Stimulated activated CD8-positive, alpha-beta memory T cell treated with anti-CD3 and anti-CD28 coated beads, Interleukin-7, amount 100 ng/mL, for 1 hour (primary cell): Measurements from ENCODE around the gene SERPINA5.
"Not testable (repeated sequence)": the region's sequence is repeated elsewhere in the genome, so short reads cannot be mapped to it uniquely, and the experiment has no call there.

Experiments used
- DNase-seq, 2 donors: peaks; one replicate each; pipeline ENCODE4 v3.0.0-alpha.2; 2020; ENCODE audit warnings: low read depth in 2 of 2

Gene SERPINA5

DNA sequence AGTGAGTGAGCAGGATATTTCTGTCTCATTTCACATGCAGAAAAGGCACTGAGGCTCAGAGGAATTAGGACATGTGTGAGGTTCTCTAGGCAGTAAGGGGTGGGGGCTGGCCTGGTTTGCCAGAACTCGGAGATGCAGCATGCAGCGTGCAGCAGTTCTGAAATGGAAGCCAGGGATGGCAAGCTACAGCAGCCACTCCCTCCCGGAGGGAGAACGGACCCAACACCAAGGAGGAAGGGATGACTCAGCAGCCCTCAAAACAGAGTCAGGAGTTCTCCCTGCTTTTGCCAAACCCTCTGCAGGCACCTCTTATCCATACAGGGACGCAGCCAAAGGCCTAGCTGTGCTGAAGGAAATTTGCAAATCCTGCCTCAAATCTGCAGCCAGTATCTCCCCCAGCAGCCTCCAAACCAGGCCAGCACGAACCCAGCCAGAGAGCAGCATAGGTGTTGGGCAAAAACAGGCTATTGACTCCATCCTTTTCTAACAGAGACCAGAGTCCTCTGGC is 20.7 kb downstream of the SERPINA5 start:
- no peak for DNase-seq

DNA sequence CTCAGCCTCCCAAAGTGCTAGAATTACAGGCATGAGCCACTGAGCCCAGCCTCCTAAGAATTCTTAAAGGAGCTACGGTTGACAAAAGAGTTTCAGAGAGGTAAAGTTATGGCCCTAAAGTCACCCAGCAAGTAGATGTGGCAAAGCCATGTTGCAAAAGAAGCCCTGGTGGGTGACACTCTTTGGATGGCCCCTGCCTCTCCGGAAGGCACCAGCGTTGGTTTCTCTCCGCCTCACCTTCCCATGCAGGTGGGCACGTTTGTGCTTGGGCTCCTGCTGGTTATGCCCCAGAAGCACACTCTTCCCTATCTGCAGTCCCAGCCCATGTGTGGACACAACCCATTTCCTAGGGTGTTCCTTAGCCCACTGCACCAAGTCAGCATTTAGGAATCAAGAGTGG is 21.5 kb downstream of the SERPINA5 start:
- no peak for DNase-seq

DNA sequence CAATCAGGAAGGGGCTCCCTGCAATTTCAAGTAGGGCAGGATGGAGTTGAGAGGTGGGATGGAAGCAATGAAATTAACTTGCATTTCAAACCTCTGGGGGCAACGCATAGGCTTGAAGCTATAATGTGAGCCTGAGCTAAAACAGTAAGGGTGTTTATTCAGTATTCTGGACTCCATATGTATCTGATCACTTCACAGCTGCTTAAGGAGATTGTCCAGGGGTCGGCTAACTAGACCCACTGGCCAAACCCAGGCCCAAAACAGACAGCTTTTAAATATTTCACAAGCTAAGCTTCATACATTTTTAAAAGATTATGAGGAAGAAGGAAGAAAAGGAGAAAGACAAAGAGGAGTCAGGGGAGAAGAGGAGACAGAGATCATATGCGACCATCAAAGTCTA is 24.1 kb downstream of the SERPINA5 start:
- no peak for DNase-seq

DNA sequence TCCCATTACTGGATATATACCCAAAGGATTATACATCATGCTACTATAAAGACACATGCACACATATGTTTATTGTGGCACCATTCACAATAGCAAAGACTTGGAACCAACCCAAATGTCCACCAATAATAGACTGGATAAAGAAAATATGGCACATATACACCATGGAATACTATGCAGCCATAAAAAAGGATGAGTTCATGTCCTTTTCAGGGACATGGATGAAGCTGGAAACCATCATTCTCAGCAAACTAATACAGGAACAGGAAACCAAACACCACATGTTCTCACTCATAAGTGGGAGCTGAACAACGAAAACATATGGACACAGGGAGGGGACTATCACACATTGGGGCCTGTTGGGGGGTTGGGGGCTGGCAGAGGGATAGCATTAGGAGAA is 27.7 kb downstream of the SERPINA5 start:
- DNase-seq = not testable (repeated sequence)

DNA sequence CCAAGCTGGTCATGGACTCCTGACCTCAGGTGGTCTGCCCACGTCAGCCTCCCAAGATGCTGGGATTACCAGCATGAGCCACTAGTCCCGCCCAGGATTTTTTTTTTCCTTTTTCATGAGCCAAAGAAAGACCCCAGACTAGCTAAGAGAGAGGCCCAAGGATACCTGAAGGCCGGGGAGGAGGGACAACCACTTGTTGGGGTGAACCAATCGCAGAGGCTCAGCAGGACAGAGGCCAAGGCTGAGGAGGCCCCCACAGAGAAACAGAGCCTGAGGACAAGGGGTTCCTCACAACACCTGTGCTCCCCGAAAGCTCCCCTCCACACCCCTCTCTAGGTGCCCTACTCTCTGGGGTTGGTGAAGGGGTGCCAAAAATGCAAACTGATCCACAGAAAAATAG is 30.0 kb downstream of the SERPINA5 start:
- DNase-seq = no peak

DNA sequence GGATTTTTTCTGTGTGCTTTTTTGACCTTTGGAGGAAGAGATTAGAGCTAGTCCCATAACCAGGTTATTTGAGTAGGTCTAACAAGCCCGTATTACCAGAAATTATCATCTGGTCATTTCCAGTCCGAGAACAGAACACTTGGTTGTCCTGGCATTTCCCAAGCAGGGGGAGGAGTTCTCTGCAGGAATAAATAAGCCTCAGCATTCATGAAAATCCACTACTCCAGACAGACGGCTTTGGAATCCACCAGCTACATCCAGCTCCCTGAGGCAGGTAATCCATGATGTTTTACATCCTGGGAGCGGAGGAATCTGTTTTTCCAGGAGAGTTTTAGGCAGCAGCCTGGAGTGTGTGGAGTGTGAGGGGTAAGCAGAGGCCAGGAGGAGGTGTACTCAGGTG is 30.9 kb downstream of the SERPINA5 start, which contains the start of gene SERPINA3:
Gene SERPINA3 (plus strand): TSS at position 218 of the 400 bp plus-strand sequence. CDS start 2,051 bp downstream, outside the sequence.
- DNase-seq = no peak

DNA sequence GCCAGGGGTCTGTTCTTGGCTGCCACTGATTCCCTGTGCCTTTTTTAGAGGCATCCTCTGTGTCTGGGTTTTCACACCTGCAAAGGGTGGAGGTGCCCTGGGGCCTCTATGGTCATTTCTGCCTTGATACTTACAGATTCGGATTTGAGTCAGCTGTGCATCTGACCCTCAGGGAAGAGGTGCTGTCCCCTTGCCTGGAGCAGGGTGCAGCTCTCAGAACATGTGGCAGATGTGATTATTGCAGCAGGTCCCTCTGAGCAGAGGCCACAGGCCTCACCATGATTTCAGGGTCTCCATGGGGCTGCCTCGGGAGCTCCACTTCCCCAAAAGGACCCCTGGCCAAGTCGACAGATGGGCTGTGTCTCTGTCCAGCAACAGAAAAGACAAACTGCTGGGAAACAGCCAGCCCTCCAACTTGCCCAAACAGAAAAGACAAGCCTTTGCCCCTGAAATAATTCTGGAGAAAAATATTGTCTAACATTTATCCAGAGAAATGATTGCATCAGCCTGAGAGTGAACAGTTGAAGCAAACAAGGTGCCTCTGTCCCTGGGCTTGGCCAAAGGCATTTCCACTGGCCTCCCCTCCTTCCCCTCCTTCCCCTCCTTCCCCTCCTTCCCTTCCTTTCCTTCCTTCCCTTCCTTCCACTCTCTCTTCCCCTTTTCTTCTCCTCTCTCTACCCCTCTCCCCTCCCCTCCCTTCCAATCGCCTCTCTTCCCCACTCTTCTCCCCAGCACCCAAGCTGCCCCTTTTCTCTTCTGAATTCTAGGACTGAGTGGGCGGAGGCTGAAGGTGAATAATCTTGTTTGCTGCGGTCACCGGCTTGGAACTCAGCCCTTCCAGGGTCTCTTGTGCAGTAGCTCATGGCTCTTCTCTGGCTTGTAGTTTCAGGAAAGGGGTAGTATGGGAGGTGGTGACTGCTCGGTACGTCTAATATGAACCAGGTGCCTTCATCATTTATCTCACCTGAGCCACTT is 31.6 kb downstream of the SERPINA5 start:
- no peak for DNase-seq

DNA sequence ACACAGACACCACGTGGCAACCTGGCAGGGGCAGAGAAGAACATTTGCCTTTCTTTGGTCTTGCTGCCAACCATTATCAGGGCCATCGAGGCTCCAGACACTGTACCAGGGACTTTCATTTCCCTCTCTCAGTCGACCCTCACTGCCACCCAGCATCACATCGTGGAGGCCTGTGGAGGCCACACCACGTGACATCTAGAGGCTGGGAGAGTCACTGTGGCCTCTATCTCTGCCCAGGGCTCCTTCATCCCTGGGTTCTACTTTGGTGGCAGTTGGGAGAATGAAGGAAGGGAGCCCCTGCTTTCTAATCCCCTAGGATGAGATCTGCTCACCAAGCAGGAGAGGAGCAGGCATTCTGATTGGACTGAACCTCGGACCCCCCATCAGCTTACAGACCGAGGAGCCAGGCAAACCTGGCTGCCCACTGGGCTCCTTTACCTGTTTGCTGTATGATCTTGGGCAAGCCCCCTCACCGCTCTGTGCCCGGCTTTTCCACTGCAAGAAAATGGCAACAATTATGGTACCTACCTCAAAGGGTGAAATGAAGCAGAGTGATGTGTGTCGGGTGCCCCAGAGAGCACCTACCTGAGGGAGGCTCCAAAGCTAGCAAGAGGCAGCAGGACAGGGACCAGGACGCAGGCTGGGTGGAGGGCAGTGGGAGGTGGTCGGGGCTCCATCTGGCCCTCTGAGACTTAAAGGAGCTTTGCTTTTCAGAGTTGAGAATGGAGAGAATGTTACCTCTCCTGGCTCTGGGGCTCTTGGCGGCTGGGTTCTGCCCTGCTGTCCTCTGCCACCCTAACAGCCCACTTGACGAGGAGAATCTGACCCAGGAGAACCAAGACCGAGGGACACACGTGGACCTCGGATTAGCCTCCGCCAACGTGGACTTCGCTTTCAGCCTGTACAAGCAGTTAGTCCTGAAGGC is 32.8 kb downstream of the SERPINA5 start:
- DNase-seq = no peak

DNA sequence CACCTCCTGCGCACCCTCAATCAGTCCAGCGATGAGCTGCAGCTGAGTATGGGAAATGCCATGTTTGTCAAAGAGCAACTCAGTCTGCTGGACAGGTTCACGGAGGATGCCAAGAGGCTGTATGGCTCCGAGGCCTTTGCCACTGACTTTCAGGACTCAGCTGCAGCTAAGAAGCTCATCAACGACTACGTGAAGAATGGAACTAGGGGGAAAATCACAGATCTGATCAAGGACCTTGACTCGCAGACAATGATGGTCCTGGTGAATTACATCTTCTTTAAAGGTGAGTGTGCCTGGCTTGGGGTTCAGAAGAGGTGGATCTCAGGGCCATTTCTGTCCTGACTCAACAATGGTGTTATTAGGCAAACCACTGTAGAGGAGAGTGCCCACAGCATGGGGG is 33.6 kb downstream of the SERPINA5 start:
- DNase-seq = no peak

DNA sequence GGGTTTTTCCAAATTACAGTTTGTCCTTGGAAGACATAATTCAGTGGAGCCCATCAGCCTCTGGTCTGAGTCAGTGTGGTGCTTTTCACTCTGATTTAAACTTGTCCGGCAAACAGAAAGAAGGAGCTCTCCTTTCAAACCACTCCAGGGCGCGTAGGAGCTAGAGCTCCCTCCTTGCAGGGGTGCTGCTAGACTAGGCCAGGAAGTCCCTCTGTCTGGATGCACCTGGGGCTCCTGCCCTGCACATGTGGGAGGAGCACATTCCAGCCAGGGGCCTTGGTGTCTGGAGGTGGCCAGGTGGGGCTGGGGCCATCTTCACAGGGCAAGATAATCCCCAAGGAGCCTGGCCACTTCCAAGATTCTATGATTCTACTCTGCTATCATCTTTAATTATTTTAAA is 34.0 kb downstream of the SERPINA5 start:
- DNase-seq = no peak

DNA sequence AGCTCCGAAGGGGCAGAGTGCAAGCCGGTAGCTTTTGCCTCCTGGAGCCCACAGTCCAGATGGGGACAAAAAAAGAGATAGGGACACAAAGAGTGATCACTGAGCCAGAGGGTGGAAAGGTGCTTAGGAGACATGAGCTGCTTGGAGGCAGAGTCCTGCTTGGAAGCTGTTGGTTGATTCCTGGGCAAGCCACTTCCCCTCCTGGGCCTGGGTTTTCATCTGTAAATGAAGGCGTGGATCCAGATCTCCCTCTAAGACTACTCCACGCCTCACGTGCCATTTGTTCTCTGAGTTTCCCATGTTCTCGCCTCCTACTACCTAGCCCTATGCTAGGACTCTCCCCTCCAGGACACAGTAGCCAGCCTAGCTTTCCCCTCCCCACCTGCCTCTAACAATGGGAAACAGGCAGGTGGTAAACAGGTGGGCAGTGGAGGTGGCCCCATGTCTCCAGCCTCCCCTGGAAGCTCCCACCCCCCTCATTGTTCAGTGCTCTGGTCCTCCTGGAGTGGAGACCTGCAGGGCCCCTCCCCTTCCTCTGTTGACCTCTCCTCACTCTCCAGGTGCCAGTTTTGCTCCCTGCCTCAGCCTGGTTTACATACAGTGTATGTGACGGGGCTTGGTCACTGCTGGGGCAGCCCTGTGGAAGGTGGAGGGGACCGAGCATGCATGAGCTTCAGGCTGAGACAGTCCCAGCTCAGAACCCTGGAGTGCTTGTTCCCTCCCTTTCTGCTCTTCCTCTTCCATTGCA is 34.8 kb downstream of the SERPINA5 start:
- DNase-seq = no peak

DNA sequence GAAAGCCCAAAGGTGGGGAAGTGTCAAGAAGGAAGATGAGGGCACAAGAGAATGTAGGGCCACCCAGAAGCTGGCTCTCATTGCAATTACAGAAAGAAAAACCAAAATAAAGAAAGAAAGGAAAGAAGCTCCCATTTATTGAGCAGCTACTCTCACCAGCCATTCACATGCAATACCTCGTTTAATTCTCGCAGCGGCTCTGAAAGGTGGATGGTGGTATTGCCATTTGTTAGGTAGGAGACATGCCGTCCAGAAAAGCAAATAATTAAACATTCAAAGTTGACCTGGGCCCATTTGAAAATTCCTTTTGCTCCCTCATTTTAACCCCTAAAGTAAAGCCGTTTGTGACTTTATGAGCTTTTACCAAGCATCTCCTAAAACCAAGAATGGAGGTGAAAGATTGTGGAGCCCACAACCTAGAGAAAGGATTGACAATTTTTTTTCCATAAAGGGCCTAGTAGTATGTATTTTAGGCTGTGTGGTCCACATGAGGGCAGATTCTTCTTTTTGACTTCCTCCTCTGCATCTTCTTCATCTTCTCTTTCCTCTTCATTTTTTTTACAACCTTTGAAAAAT is 36.2 kb downstream of the SERPINA5 start:
- DNase-seq = no peak

DNA sequence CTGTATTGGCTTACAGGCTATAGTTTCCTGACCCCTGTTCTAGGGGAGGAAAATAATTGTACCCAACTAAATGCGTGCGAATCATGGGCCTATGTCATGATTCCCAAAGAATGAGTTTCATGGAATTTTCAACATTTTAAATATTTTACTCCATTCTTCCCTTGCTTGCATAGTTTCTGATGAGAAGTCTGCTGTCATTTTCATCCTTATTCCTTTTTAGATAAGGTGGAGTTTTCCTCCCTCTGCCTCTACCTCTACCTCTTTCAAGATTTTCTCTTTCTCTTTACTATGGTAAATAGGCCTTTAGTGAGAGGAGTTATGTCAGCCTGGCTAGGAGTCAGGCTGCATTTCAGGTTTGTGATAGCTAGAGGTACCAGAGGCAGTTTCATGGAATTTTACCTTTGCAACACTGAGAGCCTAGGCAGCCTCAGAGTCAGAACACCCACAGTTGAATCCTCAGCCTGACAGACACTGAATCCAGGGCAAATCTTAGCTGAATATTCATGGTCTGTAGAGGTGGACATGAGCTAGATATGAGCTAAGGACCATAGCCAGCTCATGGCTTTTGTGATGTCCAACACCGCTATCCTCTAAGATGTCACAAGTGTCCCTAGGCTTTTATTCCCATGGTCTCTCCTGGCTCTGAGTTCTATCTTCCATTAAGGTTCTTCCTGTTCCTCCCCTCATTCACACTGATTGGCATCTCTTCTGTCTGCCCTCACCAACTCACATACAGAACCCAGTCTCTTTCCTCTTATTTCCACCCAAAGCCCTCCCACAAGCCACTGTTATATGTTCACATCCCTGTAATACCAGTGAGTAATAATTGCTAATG is 37.0 kb downstream of the SERPINA5 start:
- no peak for DNase-seq

DNA sequence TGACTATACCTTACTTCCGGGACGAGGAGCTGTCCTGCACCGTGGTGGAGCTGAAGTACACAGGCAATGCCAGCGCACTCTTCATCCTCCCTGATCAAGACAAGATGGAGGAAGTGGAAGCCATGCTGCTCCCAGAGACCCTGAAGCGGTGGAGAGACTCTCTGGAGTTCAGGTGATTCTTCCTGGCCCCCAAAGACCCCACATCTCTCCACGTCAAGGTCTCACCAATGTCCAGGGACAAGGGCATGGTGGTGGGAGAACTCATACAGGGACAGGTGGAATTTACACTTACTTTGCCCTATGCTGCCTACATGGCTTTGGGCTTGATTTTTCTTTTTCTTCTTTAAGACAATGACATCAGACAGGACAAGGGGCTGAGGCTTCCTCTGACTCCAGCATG is 38.1 kb downstream of the SERPINA5 start:
- no peak for DNase-seq

DNA sequence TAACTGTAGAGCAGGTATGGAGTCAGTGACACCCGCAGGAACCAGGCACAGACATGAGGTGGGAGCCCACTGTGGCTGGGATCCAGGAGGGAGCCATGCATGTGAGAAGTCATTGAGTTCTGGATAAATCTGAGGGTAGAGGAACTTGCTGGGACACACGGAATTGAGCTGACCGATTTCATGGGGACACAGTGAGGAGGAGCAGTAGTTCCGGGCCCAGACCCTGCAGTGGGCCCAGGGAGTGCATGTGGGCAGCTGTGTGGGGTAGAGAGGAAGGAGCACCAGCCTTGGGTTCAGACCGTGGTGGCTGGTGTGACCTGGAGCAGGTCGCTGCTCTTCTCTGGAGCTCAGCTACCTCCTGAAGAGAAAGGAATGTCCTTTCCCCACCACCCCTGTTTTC is 39.4 kb downstream of the SERPINA5 start:
- no peak for DNase-seq

DNA sequence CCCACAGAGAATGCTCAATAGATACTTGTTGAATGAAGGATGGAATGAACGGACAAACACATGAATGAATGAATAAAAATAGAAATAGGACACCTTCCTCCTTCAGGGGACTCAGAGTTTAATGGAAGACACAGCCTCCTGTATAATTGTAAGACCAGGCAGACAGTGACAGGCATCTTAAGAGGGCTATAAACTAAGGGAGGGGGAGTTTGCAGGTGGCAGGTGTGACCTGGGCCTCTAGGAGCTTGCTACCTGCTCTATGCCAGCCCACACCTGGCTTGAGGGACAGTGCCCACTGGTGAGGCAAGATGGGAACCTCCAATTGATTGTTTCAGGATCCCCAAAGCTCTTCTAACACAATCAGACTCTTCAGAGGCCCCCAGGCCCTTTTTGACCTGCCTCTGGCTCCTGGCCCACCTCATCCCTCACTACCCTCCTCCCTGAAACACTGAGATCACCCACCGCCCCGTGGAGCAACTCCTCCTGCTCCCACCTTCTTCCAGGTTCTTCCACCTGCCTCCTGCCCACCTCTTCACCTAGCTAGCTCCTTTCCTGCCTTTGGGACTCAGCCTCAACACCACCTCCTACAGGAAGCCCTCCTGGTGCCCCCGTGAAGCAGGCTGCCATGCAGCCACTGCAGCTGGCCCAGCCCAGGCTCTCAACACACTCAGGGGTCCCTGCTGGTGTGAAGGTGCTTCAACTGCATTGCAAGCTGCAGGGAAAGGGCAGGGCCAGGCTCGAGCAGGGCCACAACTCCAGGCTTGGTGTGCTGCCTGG is 40.3 kb downstream of the SERPINA5 start:
- no peak for DNase-seq

DNA sequence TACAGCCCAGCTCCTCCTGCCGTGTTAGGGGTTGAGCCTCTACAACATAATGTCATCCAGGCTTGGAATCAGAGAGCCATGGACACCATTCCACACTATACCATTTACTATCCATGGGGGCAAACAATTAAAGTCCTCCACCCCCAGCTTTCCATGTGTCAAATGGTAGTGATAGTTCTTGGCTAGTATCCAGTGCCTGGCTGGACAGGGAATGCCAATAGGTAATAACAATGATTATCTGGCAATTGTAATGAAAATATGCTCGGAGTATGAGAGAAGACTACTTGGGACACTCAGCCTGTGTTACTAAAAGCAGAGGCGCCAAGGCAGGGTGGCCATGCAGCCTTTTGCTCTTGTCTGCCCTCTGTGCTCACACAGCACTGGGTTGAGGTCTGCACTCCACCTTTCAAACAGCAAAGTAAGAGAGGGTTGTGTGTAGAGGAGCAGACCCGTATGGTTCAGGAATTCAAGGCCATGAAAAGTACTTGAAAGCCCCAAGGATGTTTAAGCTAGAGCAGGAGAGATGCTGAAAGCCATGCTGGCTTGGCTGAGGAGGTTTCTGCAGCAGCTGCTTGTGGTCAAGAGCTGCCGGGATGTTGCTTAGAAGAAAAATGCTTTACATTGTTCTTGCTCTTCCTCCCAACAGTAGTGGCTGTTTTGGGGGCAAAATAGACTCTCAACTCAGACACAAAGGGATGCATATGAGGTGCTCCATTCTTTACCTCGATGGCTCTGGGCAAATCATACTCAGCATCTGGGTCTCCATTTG is 41.6 kb downstream of the SERPINA5 start:
- no peak for DNase-seq

DNA sequence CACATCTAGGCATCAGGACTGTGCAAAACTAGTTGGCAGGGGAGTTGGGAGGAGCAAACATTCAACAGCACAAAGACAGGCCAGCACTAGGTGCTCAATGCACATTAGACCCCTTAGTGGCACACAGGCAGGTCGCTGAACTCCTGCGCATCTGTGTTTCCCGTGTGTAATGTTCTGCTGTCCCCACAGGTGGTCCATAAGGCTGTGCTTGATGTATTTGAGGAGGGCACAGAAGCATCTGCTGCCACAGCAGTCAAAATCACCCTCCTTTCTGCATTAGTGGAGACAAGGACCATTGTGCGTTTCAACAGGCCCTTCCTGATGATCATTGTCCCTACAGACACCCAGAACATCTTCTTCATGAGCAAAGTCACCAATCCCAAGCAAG is 42.2 kb downstream of the SERPINA5 start:
- DNase-seq = no peak
